PC-3 (cell line): ENCODE results near the gene RNF175.

ENCODE experiments used
- CTCF ChIP-seq: fragments of 300-600 bp; sonication (generic); conservative IDR thresholded peaks from 2 replicates; pipeline ENCODE4 v1.5.1; 2017; ENCODE audit warnings: antibody characterized with exemption, low read depth, mild to moderate bottlenecking, low read length
- EZH2 ChIP-seq: fragments of 300-600 bp; sonication (generic); IDR thresholded peaks from one replicate; pipeline ENCODE4 v1.6.1; 2017; ENCODE audit warnings: antibody characterized with exemption, mild to moderate bottlenecking, low read length; ENCODE audit not compliant: unreplicated experiment
- EZH2phosphoT487 ChIP-seq: fragments of 300-600 bp; sonication (generic); IDR thresholded peaks from 2 replicates; pipeline ENCODE4 v1.6.1; 2018; ENCODE audit warnings: mild to moderate bottlenecking, antibody characterized with exemption, low read length, borderline replicate concordance

- no peak for TF ChIP-seq CTCF
- TF ChIP-seq EZH2 = no peak
- no peak for TF ChIP-seq EZH2phosphoT487
These were observed 6.1 kb upstream of the RNF175 start for GRCh38 chr4:153765894-153766293.
